Measurements from ENCODE around the gene BCL2L11. TPM values are rescaled to one million over a fixed set of nuclear protein-coding genes. Genes with fewer than 3 reads are reported as not detected.

Gene BCL2L11
- total RNA-seq, 4 donors from 2014 or later, result 8.9 to 27.0 (median 18.0) TPM

GRCh38 chr2:111135910-111136297 is 15.2 kb downstream of the BCL2L11 start:
- Histone ChIP-seq H3K4me1 (peaks cover 23% of the 10 kb centered on the region), H3K9me3 (no peaks in the 10 kb centered on the region), H3K27me3 (no peaks in the 10 kb centered on the region), H3K36me3 (peaks cover 3% of the 10 kb centered on the region), H3K4me3 (no peak overlapping the region), H3K27ac (no peak overlapping the region)
- DNase-seq (ENCODE audit: low spot score in 2 of 2), result peak in 1 of 2 donors; percentile 68
- WGBS, result 86% methylated on average over 9 of the region's 9 CpGs
- TF ChIP-seq POLR2AphosphoS5 (IDR thresholded peaks at IDR 0.05) (no peak), POLR2A (IDR thresholded peaks at IDR 0.05) (no peak), EP300 (IDR thresholded peaks at IDR 0.05) (no peak)
- TF ChIP-seq, protein P1, sequence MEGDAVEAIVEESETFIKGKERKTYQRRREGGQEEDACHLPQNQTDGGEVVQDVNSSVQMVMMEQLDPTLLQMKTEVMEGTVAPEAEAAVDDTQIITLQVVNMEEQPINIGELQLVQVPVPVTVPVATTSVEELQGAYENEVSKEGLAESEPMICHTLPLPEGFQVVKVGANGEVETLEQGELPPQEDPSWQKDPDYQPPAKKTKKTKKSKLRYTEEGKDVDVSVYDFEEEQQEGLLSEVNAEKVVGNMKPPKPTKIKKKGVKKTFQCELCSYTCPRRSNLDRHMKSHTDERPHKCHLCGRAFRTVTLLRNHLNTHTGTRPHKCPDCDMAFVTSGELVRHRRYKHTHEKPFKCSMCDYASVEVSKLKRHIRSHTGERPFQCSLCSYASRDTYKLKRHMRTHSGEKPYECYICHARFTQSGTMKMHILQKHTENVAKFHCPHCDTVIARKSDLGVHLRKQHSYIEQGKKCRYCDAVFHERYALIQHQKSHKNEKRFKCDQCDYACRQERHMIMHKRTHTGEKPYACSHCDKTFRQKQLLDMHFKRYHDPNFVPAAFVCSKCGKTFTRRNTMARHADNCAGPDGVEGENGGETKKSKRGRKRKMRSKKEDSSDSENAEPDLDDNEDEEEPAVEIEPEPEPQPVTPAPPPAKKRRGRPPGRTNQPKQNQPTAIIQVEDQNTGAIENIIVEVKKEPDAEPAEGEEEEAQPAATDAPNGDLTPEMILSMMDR (IDR thresholded peaks at IDR 0.05), result no peak

GRCh38 chr2:111138839-111139238 is 18.1 kb downstream of the BCL2L11 start:
- H3K4me3 ChIP-seq, result no peak overlapping the region
- H3K27ac ChIP-seq, result no peak overlapping the region
- H3K36me3 ChIP-seq, result peaks cover 3% of the 10 kb centered on the region
- TF ChIP-seq POLR2A (IDR thresholded peaks at IDR 0.05) (no peak), EP300 (IDR thresholded peaks at IDR 0.05) (no peak), POLR2AphosphoS5 (IDR thresholded peaks at IDR 0.05) (no peak)
- TF ChIP-seq, protein P1 (IDR thresholded peaks at IDR 0.05), result no peak
- H3K4me1 ChIP-seq, result peaks cover 23% of the 10 kb centered on the region
- no peaks in the 10 kb centered on the region for H3K27me3 ChIP-seq
- no peak for DNase-seq (ENCODE audit: low spot score in 2 of 2)
- no peaks in the 10 kb centered on the region for H3K9me3 ChIP-seq
- WGBS, result 80% methylated on average over 5 of the region's 5 CpGs

DNA sequence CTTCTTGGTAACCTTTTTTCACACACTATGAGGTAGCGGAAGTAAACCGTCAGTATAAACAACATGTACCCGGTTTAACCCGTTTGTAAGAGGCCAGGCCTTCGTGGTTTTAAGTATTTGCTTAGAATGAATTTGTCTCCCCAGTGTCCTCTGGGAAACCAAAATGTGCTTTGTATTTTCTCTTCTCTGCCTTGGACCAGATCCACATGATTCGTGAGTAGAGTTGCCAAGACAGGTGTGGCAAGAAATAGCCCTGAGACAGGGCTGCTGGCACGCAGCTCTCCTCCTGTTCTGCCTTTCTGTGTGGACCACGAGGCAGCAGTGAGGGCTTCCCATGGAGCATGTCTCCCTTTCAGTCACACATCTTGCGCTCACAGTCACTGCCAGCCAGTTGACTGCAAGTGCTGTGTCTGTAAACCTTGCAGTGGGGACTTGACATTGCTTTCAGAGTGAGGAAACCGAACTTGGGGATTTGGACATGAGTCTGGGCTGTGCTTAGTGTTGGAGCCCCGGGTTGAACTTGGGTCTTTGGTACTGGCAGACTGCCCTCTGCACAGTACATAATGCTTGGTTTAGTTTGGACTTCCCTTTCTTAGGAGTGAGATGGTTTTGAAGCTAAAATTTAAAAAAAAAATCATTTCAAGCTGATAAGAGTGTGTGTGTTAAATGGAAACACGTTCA is 19.1 kb downstream of the BCL2L11 start:
- no peaks in the 10 kb centered on the region for H3K9me3 ChIP-seq
- H3K27ac ChIP-seq, result no peak overlapping the region
- TF ChIP-seq EP300 (IDR thresholded peaks at IDR 0.05), result no peak
- TF ChIP-seq, protein P1 (IDR thresholded peaks at IDR 0.05), result no peak
- TF ChIP-seq POLR2A (IDR thresholded peaks at IDR 0.05), result no peak
- no peak for TF ChIP-seq POLR2AphosphoS5 (IDR thresholded peaks at IDR 0.05)
- no peaks in the 10 kb centered on the region for H3K27me3 ChIP-seq
- H3K4me3 ChIP-seq, result no peak overlapping the region
- WGBS, result 55% methylated on average over 12 of the region's 12 CpGs
- peaks cover 5% of the 10 kb centered on the region for H3K36me3 ChIP-seq
- H3K4me1 ChIP-seq, result peaks cover 23% of the 10 kb centered on the region
- DNase-seq (ENCODE audit: low spot score in 2 of 2), result no peak

DNA sequence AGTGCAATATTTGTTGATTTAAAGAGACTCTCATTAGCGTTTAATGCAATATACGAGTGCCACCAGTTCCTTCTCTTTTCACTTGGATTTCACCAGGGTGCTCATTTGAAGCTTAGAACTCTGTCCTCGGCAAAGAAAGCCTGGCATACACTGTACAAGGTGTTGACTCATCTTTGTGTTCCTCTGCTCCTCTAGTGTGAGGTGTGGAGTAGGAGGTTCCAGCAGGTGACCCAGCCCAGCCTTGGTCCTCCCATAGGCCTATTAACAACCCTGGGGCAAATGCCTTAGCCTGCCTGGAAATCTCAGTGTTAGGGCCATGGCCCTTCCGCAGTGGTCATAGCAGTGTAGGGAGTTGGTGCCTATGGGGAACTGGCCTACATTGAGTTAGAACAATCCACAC is 20.1 kb downstream of the BCL2L11 start:
- Histone ChIP-seq H3K36me3 (peaks cover 5% of the 10 kb centered on the region), H3K9me3 (no peaks in the 10 kb centered on the region), H3K27ac (no peak overlapping the region), H3K4me1 (peaks cover 19% of the 10 kb centered on the region), H3K27me3 (no peaks in the 10 kb centered on the region), H3K4me3 (no peak overlapping the region)
- 90% methylated on average over 4 of the region's 4 CpGs for WGBS
- no peak for TF ChIP-seq EP300 (IDR thresholded peaks at IDR 0.05)
- TF ChIP-seq POLR2A (IDR thresholded peaks at IDR 0.05), result no peak
- TF ChIP-seq, protein P1 (IDR thresholded peaks at IDR 0.05), result no peak
- no peak for TF ChIP-seq POLR2AphosphoS5 (IDR thresholded peaks at IDR 0.05)
- DNase-seq (ENCODE audit: low spot score in 2 of 2), result no peak

DNA sequence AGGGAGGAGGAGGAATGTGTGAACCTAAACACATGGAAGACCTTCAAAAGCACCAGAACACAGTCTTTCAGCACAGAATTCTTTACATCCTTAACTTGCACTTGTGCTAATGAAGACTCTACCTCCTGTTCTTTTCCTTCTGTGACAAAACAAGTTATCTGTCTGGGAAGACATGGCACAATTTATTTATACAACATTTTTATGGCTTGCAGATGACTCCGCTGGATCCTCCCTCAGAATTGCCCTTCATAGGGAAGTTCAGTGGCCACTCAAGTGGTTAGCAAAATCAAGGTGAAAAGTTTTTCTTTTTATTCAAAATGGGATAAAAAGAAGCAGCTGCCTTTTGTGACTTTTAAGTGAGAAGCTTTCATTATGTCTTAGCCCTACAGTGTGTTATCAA is 21.4 kb downstream of the BCL2L11 start:
- Histone ChIP-seq H3K4me1 (peaks cover 18% of the 10 kb centered on the region), H3K4me3 (no peak overlapping the region), H3K27me3 (no peaks in the 10 kb centered on the region), H3K27ac (no peak overlapping the region), H3K36me3 (peaks cover 5% of the 10 kb centered on the region), H3K9me3 (no peaks in the 10 kb centered on the region)
- 90% methylated on average over 1 of the region's 1 CpG for WGBS
- DNase-seq (ENCODE audit: low spot score in 2 of 2), result no peak
- TF ChIP-seq POLR2AphosphoS5 (IDR thresholded peaks at IDR 0.05), result no peak
- TF ChIP-seq EP300 (IDR thresholded peaks at IDR 0.05), result no peak
- TF ChIP-seq, protein P1 (IDR thresholded peaks at IDR 0.05), result no peak
- no peak for TF ChIP-seq POLR2A (IDR thresholded peaks at IDR 0.05)
